Neuronal stem cell (in vitro differentiated cells): ENCODE data around the gene SIRT6.

Experiments
- DNase-seq: peaks from one replicate; pipeline ENCODE4 v3.0.0-alpha.2; 2013; ENCODE audit warnings: low spot score
- H2AFZ ChIP-seq: one replicate; pipeline ENCODE4 v1.6.1; 2013; ENCODE audit warnings: mild to moderate bottlenecking, low read length, inconsistent platforms
- H2AK5ac ChIP-seq: 2 replicates; pipeline ENCODE4 v1.6.1; 2013; ENCODE audit warnings: low read depth, mild to moderate bottlenecking, inconsistent platforms, low read length, moderate library complexity, mixed read lengths
- H2BK120ac ChIP-seq: 2 replicates; pipeline ENCODE4 v1.6.1; 2013; ENCODE audit warnings: low read depth, mild to moderate bottlenecking, inconsistent platforms, low read length, moderate library complexity, mixed read lengths
- H2BK12ac ChIP-seq: one replicate; pipeline ENCODE4 v1.6.1; 2013; ENCODE audit warnings: low read length, inconsistent platforms
- H2BK15ac ChIP-seq: 2 replicates; pipeline ENCODE4 v1.6.1; 2013; ENCODE audit warnings: mild to moderate bottlenecking, low read length, inconsistent platforms, mixed read lengths
- H2BK5ac ChIP-seq: one replicate; pipeline ENCODE4 v1.6.1; 2013; ENCODE audit warnings: inconsistent platforms, mild to moderate bottlenecking, low read length, moderate library complexity
- H3K14ac ChIP-seq: one replicate; pipeline ENCODE4 v1.6.1; 2013; ENCODE audit warnings: low read length, inconsistent platforms
- H3K18ac ChIP-seq: 2 replicates; pipeline ENCODE4 v1.6.1; 2013; ENCODE audit warnings: low read length, inconsistent platforms
- H3K23ac ChIP-seq: 2 replicates; pipeline ENCODE4 v1.6.1; 2013; ENCODE audit warnings: low read depth, mild to moderate bottlenecking, mixed read lengths, low read length, inconsistent platforms; ENCODE audit not compliant: poor library complexity
- H3K27ac ChIP-seq: replicated peaks from 3 replicates; pipeline ENCODE4 v1.5.1; 2013; ENCODE audit warnings: low read length, inconsistent platforms
- H3K27me3 ChIP-seq, 3 experiments: 2 replicates each; pipeline ENCODE4 v1.6.1; 2013; ENCODE audit warnings: low read length in 3 of 3, mild to moderate bottlenecking in 2 of 3, inconsistent platforms in 1 of 3, low read depth in 1 of 3, mixed read lengths in 1 of 3, moderate library complexity in 1 of 3; ENCODE audit not compliant: control insufficient read depth in 3 of 3, insufficient read depth in 3 of 3
- H3K36me3 ChIP-seq, 2 donors: replicated peaks in 1 of 2; 2 replicates each; pipeline ENCODE4 v1.6.1; 2013; ENCODE audit warnings: low read length in 2 of 2; ENCODE audit not compliant: control insufficient read depth in 2 of 2, insufficient read depth in 2 of 2
- H3K4ac ChIP-seq: 2 replicates; pipeline ENCODE4 v1.6.1; 2013; ENCODE audit warnings: inconsistent platforms, mild to moderate bottlenecking, low read length, moderate library complexity
- H3K4me1 ChIP-seq, 2 donors: 1 replicate in 1 of 2; 2 replicates in 1 of 2; pipeline ENCODE4 v1.6.1; 2013; ENCODE audit warnings: low read length in 2 of 2, low read depth in 1 of 2; ENCODE audit not compliant: control insufficient read depth in 2 of 2, insufficient read depth in 1 of 2
- H3K4me2 ChIP-seq: one replicate; pipeline ENCODE4 v1.6.1; 2013; ENCODE audit warnings: mild to moderate bottlenecking, low read length, inconsistent platforms; ENCODE audit not compliant: insufficient read depth, poor library complexity, severe bottlenecking
- H3K4me3 ChIP-seq, 2 donors: 2 replicates each; pipeline ENCODE4 v1.5.1; 2013; ENCODE audit warnings: low read length in 2 of 2, mild to moderate bottlenecking in 2 of 2, inconsistent platforms in 1 of 2, moderate library complexity in 1 of 2
- H3K79me1 ChIP-seq: one replicate; pipeline ENCODE4 v1.6.1; 2013; ENCODE audit warnings: low read depth, mild to moderate bottlenecking, inconsistent platforms, low read length, moderate library complexity
- H3K9ac ChIP-seq: one replicate; pipeline ENCODE4 v1.6.1; 2013; ENCODE audit warnings: mild to moderate bottlenecking, low read depth, low read length, inconsistent platforms; ENCODE audit not compliant: poor library complexity
- H3K9me3 ChIP-seq, 2 donors: replicated peaks in 1 of 2; 2 replicates each; pipeline versions ENCODE3 to v1.6.1; 2013; ENCODE audit warnings: low read length in 2 of 2, mild to moderate bottlenecking in 2 of 2, inconsistent platforms in 1 of 2, low read depth in 1 of 2, mixed read lengths in 1 of 2, moderate library complexity in 1 of 2; ENCODE audit not compliant: control insufficient read depth in 2 of 2, insufficient read depth in 1 of 2
- H4K8ac ChIP-seq: one replicate; pipeline ENCODE4 v1.6.1; 2013; ENCODE audit warnings: low read depth, mild to moderate bottlenecking, inconsistent platforms, low read length, moderate library complexity
- H4K91ac ChIP-seq: one replicate; pipeline ENCODE4 v1.6.1; 2013; ENCODE audit warnings: low read length, low read depth, mild to moderate bottlenecking, inconsistent platforms; ENCODE audit not compliant: poor library complexity
- WGBS, 2 donors: extraction: QIAGEN DNeasy Blood & Tissue Kit; methylation state at CpG; one replicate each; pipeline ENCODE4 v1.1.7; 2013; ENCODE audit warnings: missing lambda C conversion rate in 2 of 2, mixed read lengths in 1 of 2; ENCODE audit not compliant: insufficient read length in 2 of 2, insufficient replicate concordance in 1 of 2; ENCODE audit errors: extremely low coverage in 2 of 2; 5-methylcytosine and 5-hydroxymethylcytosine counted together

SIRT6 gene

DNA sequence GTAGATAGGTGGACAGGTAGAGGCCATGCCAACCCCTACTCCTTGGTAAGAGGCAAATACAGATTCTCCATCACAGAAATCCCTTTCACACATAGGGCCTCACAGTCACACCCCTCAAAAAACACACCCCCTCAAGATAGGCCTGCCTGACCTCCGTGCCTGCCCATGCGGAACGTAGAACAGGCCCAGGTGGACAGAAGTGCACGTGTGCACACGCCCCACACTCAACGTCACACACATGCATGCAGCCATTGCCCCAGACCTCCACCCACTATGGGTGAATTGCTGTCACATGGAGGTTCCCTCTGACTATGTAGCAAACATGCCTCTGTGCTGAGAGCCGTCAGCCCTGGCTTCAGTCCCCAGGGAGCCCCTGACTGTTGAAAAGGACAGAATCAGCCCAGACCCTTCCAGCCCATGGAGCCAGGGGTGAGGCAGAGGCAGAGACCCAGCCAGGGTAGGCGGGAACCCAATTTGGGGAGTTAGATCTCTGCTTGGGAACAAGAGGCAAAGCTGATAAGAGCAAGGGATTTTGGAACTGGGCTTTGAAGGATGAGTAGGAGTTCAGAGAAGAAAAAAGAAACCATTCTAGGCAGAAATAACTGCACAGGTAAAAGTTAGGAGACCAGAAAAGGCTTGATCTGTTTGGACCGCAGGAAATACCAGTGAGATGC, 3.2 kb upstream of the SIRT6 start:
- Histone ChIP-seq H3K18ac (peak overlapping the region; percentile 61), H3K23ac (peak overlapping the region; percentile 68), H2BK15ac (peak overlapping the region; percentile 83), H2AFZ (no peak overlapping the region), H3K4me2 (no peak overlapping the region), H3K9ac (no peak overlapping the region), H3K27me3 (no peaks in the 10 kb centered on the region), H2BK120ac (no peak overlapping the region), H3K4me1 (peaks cover 0 to 7% of the 10 kb centered on the region in 2 donors), H2AK5ac (no peak overlapping the region), H2BK12ac (peak overlapping the region; percentile 43), H3K36me3 (peaks cover 1 to 3% of the 10 kb centered on the region in 2 donors), H3K79me1 (peaks cover 7% of the 10 kb centered on the region), H4K8ac (no peak overlapping the region), H3K27ac (no peak overlapping the region), H3K4me3 (no peak overlapping the region), H3K9me3 (no peaks in the 10 kb centered on the region), H3K14ac (peak overlapping the region; percentile 97), H3K4ac (no peak overlapping the region), H4K91ac (no peak overlapping the region), H2BK5ac (no peak overlapping the region)
- WGBS, 2 donors, result no CpG with 5 or more reads among the region's 9 CpGs
- no peak for DNase-seq

DNA sequence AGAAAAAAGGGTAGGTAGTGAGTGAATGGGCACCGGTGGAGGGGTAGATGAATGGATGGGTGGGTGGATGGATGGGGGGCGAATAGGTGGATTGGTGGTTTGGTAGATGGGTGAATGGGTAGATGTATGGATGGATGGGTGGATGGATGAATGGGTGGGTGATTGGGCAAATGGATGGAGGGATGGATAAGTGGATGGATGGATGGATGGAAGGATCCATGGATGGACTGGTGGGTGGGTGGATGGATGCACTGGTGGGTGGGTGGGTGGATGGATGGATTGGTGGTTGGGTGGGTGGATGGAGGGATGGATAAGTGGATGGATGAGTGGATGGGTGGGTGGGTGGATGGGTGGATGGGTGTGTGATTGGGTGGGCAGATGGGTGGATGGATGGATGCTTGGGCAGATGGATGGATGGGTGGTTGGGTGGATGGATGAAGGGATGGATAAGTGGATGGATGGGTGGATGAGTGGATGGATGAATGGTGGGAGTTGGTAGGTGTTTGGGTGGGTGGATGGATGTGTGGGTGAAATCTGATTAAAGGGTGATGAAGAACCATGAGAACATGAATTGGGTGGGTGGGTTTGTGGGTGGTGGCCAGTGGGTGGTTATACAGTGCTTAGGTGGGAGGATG, 2.5 kb upstream of the SIRT6 start:
- Histone ChIP-seq H3K4me3 (no peak overlapping the region), H2BK5ac (no peak overlapping the region), H3K9ac (no peak overlapping the region), H2BK15ac (no peak overlapping the region), H4K8ac (no peak overlapping the region), H4K91ac (no peak overlapping the region), H3K14ac (no peak overlapping the region), H3K18ac (no peak overlapping the region), H3K27ac (no peak overlapping the region), H2BK12ac (no peak overlapping the region), H3K9me3 (no peaks in the 10 kb centered on the region), H3K4ac (no peak overlapping the region), H3K4me2 (no peak overlapping the region), H3K23ac (no peak overlapping the region), H2AK5ac (no peak overlapping the region), H3K36me3 (peaks cover 5 to 10% of the 10 kb centered on the region in 2 donors), H2AFZ (no peak overlapping the region), H2BK120ac (no peak overlapping the region), H3K4me1 (peaks cover 0 to 7% of the 10 kb centered on the region in 2 donors), H3K79me1 (peaks cover 7% of the 10 kb centered on the region), H3K27me3 (no peaks in the 10 kb centered on the region)
- no peak for DNase-seq
- 100% methylated on average over 2 of the region's 2 CpGs; no CpG with 5 or more reads in 1 of the 2 donors for WGBS, 2 donors

DNA sequence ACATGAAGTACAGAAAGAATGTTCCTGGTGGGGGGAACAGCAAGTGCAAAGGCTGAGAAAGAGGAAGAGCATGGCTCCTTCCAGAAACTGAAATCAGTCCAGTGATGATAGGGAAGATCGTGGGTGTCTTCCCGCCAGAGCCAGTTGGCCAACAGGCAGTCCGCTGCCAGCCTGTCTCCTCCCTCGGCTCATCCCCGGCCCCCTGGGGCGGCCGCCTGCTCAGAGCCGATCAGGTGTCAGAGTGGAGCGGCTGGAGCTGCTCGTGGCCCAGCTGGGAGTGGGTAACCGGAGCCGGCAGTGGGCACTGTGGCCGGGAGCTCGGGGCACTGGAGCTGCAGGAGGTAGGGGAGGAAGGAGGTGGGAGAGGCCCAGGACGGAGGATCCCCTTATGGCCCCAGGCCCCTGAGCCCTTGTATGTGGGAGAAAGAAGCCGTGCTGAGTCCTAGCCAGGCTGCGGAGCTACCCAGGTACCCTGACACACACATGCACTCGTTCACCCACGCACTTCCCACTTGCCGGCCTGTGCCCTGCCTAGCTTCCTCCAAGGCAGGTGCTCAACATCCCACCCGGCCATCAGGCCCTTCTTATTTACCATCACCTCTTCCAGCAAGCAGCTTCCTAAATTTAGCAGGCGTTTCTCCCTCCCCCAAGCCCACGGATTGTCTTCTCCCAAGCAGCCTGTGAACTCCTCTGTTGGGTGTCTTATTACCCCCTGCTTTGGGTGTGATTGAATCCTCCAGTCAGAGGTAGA, 1.8 kb upstream of the SIRT6 start:
- Histone ChIP-seq H3K9me3 (no peaks in the 10 kb centered on the region), H3K14ac (no peak overlapping the region), H3K4me2 (no peak overlapping the region), H2BK12ac (no peak overlapping the region), H2BK15ac (no peak overlapping the region), H3K4me3 (no peak overlapping the region), H4K91ac (no peak overlapping the region), H3K36me3 (peaks cover 5 to 17% of the 10 kb centered on the region in 2 donors), H3K4ac (no peak overlapping the region), H3K9ac (no peak overlapping the region), H3K27ac (no peak overlapping the region), H3K27me3 (no peaks in the 10 kb centered on the region), H3K18ac (no peak overlapping the region), H2AFZ (no peak overlapping the region), H3K4me1 (peaks cover 0 to 7% of the 10 kb centered on the region in 2 donors), H2BK120ac (no peak overlapping the region), H3K79me1 (peaks cover 7% of the 10 kb centered on the region), H2BK5ac (no peak overlapping the region), H4K8ac (no peak overlapping the region), H3K23ac (peak overlapping the region; percentile 16), H2AK5ac (peak overlapping the region; percentile 25)
- no CpG with 5 or more reads among the region's 23 CpGs for WGBS, 2 donors
- DNase-seq, result no peak

DNA sequence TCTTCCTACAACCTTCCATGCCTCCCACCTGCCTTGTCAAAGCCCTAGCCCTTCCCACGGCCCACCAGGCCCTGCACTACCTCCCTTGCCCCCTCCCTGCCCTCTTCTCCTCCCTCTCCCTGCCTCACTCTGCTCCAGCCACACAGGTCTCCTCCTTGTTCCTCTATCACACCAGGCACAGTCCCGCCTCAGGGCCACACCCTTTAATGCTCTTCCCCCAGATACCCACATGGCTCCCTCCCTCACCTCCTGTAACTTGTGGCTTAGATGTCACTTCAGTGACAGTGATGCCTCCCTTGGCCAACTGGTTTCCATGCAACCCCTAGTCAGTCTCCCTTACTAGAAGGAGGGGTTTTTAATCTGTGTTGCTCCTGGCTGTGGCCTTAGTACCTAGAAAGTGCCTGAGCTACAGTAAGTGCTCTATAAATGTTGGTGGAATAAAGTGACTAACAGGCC, 1.3 kb downstream of the SIRT6 start:
- Histone ChIP-seq H4K8ac (no peak overlapping the region), H3K18ac (no peak overlapping the region), H3K23ac (no peak overlapping the region), H3K4me3 (peak overlapping the region in 1 of 2 donors; percentile 88), H2BK120ac (no peak overlapping the region), H3K27ac (no peak overlapping the region), H3K27me3 (no peaks in the 10 kb centered on the region), H3K4ac (no peak overlapping the region), H3K9ac (no peak overlapping the region), H3K79me1 (peaks cover 7% of the 10 kb centered on the region), H3K14ac (no peak overlapping the region), H2AFZ (no peak overlapping the region), H3K4me1 (peaks cover 0 to 5% of the 10 kb centered on the region in 2 donors), H3K4me2 (no peak overlapping the region), H2AK5ac (no peak overlapping the region), H2BK15ac (no peak overlapping the region), H2BK12ac (no peak overlapping the region), H3K36me3 (peaks cover 5 to 35% of the 10 kb centered on the region in 2 donors), H4K91ac (no peak overlapping the region), H3K9me3 (no peaks in the 10 kb centered on the region), H2BK5ac (no peak overlapping the region)
- DNase-seq, result no peak
- no CpG with 5 or more reads among the region's 2 CpGs for WGBS, 2 donors
